ENCODE measurements around the gene SPAG9.
A peak's percentile ranks its signal among the peaks of the same experiment; 100 is the strongest.

Gene SPAG9

GRCh38 chr17:51120739-51121619 lies at the start of gene SPAG9:
Gene SPAG9 (minus strand): TSS chr17:51120868. CDS start chr17:51120656, 212 bp downstream.
- Mint-ChIP-seq H3K27me3 (no peaks in the 10 kb centered on the region), H3K9me3 (no peaks in the 10 kb centered on the region), H3K4me1 (peaks cover 59% of the 10 kb centered on the region), H3K36me3 (no peaks in the 10 kb centered on the region), H3K4me3 (peak within 1 kb of the TSS; percentile 94), H3K27ac (peak within 1 kb of the TSS; percentile 98)

DNA sequence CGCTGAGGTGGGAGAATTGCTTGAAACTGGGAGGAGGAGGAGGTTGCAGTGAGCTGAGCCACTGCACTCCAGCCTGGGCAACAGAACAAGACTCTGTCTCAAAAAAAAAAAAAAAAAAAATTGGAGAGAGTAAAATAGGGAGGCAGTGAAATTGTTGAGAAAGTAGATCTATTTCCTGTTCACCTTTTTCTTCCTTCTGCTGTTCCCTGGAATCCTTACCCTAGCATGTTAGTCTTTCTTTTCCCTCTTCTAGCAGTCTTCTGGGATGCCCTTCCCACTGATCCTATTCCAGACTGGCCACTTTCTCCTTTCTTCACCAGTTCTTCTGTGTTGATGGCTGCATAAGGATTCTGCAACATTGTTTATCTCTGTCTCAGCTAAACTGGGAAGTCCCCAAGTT lies 48.7 kb upstream of the SPAG9 start:
- Mint-ChIP-seq H3K36me3 (peaks cover 23% of the 10 kb centered on the region), H3K9me3 (no peaks in the 10 kb centered on the region), H3K4me1 (peaks cover 40% of the 10 kb centered on the region), H3K4me3 (peak overlapping the region; percentile 16), H3K27ac (peak overlapping the region; percentile 27), H3K27me3 (no peaks in the 10 kb centered on the region)

DNA sequence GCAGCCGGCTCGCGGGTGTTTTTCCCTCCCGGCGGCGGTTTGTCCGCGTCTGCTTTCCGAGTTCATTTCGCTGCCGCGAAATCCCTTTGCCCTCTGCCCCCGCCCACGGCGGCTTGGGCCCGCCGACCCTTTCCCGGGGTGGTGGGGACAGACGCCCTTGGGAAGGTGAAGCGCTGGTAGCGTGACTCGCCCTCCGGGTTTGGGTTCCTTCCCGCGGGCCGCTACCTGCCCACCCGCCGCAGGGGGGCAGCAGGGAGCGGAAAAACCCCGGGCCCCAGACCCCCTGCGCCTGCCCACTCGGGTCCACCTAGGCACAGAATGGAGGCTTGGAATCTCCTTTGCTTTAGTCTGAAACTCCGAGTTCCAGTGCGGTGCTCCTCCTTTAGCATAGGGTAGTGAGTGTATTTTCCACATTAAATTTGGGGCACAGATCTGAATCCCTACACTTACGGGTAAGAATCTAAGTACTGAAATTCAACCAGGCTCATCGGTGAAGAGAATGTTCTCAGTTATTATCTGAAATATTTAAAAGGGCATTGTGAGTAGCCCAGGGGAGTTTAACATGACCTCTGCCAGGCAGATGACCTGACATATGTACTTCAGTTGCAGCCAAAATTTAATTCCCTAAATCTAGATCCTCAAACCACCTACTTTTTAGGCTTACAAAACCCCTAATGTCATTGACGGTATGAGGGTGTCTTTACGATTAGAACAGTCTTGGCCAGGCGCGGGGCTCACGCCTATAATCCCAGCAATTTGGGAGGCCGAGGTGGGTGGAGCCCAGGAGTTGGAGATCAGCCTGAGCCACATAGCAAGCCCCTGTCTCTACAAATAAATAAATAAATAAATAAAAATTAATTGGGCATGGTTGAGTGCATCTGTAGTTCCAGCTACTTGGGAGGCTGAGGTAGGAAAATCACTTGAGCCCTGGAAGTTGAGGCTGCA lies 46.6 kb upstream of the SPAG9 start:
- Mint-ChIP-seq H3K27me3 (no peaks in the 10 kb centered on the region), H3K4me3 (peak overlapping the region; percentile 94), H3K27ac (peak overlapping the region; percentile 93), H3K4me1 (peaks cover 40% of the 10 kb centered on the region), H3K36me3 (peaks cover 23% of the 10 kb centered on the region), H3K9me3 (no peaks in the 10 kb centered on the region)

DNA sequence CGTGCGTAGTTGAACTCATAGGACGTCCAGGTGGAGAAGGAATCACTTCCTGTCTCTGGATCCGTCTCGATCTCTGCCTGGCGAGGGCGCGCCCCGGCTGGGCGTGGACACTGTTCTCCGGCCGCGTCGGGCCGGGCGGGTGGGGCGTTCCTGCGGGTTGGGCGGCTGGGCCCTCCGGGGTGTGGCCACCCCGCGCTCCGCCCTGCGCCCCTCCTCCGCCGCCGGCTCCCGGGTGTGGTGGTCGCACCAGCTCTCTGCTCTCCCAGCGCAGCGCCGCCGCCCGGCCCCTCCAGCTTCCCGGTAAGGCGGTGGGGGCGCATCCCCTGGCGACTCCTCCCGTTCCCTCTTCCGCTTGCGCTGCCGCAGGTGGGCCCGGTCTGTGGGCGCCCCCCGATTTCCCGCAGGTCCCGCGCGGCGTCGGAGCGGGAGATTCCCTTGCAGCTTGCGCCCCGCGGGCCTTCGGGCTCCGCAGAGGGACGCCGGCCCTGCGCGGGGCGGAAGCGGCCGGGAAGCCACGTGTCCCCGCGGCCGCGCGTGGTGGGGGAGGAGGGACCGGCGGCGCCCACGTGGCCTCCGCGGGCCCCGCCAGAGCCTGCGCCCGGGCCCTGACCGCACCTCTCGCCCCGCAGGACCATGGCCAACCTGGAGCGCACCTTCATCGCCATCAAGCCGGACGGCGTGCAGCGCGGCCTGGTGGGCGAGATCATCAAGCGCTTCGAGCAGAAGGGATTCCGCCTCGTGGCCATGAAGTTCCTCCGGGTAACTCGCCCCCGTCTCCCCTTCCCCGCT lies 45.7 kb upstream of the SPAG9 start, which contains the start of gene NME2:
TSS of gene NME2 (plus strand) at position 214 of the 789 bp plus-strand sequence. CDS start at position 634, 420 bp downstream.
- Mint-ChIP-seq H3K27ac (peak within 1 kb of the TSS; percentile 100), H3K36me3 (peaks cover 23% of the 10 kb centered on the region), H3K9me3 (no peaks in the 10 kb centered on the region), H3K27me3 (no peaks in the 10 kb centered on the region), H3K4me1 (peaks cover 40% of the 10 kb centered on the region), H3K4me3 (peak within 1 kb of the TSS; percentile 94)

DNA sequence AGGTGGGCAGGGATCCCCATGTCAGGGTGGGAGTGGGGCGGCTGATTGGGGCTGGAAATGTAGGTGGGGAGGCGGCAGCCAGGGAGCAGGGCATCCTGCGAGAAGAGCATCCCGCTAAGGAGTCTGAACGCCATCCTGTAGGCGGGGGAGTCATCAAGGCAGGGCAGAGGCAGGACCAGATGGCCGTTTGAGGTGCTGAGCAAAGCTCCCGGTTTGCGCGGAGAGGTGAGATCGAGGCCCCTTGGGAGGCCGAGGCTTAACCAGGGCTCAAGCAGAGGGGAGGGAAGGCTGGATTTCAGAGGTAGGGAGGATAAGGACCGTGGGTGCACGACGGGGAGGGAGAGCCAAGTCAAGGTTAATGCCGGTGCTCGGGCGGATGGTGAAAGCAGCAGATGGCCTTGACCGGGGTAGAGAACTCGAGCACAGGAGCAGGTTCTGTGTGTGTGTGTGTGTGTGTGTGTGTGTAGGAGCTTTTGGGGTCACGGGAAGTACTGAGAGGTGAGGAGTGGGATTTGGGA lies 45.1 kb upstream of the SPAG9 start:
- H3K27ac Mint-ChIP-seq = peak overlapping the region; percentile 100
- peaks cover 35% of the 10 kb centered on the region for H3K4me1 Mint-ChIP-seq
- no peaks in the 10 kb centered on the region for H3K27me3 Mint-ChIP-seq
- no peaks in the 10 kb centered on the region for H3K9me3 Mint-ChIP-seq
- peak overlapping the region; percentile 90 for H3K4me3 Mint-ChIP-seq
- peaks cover 23% of the 10 kb centered on the region for H3K36me3 Mint-ChIP-seq

GRCh38 chr17:51164911-51165679 lies 44.4 kb upstream of the SPAG9 start:
- Mint-ChIP-seq H3K27ac (peak overlapping the region; percentile 100), H3K4me3 (peak overlapping the region; percentile 90), H3K4me1 (peaks cover 35% of the 10 kb centered on the region), H3K27me3 (no peaks in the 10 kb centered on the region), H3K9me3 (no peaks in the 10 kb centered on the region), H3K36me3 (peaks cover 24% of the 10 kb centered on the region)

GRCh38 chr17:51161541-51161940 lies 40.9 kb upstream of the SPAG9 start:
- peak overlapping the region; percentile 5 for H3K27ac Mint-ChIP-seq
- no peak overlapping the region for H3K4me3 Mint-ChIP-seq
- H3K9me3 Mint-ChIP-seq = no peaks in the 10 kb centered on the region
- H3K27me3 Mint-ChIP-seq = no peaks in the 10 kb centered on the region
- H3K4me1 Mint-ChIP-seq = peaks cover 23% of the 10 kb centered on the region
- H3K36me3 Mint-ChIP-seq = peaks cover 23% of the 10 kb centered on the region

DNA sequence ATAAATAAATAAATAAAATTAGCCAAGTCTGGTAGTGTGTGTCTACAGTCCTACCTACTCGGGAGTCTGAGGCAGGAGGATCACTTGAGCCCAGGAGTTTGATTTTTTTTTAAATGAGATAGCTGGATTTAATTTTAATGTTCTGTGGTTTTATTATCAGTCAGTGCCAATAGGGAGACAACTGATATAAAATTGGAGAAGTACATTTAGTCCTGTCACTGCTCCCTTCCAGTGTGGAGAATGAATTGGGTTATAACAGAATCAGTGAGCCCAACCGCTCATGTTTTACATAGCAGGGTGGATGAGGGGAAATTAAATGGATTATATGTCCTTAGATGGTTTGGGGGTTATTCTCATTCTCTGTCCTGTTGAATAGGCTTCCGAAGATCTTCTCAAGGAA lies 38.9 kb upstream of the SPAG9 start:
- Mint-ChIP-seq H3K27ac (no peak overlapping the region), H3K36me3 (peaks cover 17% of the 10 kb centered on the region), H3K9me3 (no peaks in the 10 kb centered on the region)

GRCh38 chr17:51155416-51155815 lies 34.7 kb upstream of the SPAG9 start:
- Mint-ChIP-seq H3K4me1 (peaks cover 25% of the 10 kb centered on the region), H3K9me3 (no peaks in the 10 kb centered on the region), H3K27ac (no peak overlapping the region), H3K36me3 (peaks cover 13% of the 10 kb centered on the region), H3K4me3 (no peak overlapping the region), H3K27me3 (no peaks in the 10 kb centered on the region)

More for the DNA sequence above, 38.9 kb upstream of the SPAG9 start:
- peaks cover 24% of the 10 kb centered on the region for H3K4me1 Mint-ChIP-seq
- no peaks in the 10 kb centered on the region for H3K27me3 Mint-ChIP-seq
- H3K4me3 Mint-ChIP-seq = no peak overlapping the region

- no peaks in the 10 kb centered on the region for H3K9me3 Mint-ChIP-seq
- no peak overlapping the region for H3K27ac Mint-ChIP-seq
- H3K27me3 Mint-ChIP-seq = no peaks in the 10 kb centered on the region
- H3K4me1 Mint-ChIP-seq = peaks cover 25% of the 10 kb centered on the region
- H3K36me3 Mint-ChIP-seq = peaks cover 7% of the 10 kb centered on the region
- H3K4me3 Mint-ChIP-seq = no peak overlapping the region
Observed at GRCh38 chr17:51154176-51154575, 33.5 kb upstream of the SPAG9 start.

DNA sequence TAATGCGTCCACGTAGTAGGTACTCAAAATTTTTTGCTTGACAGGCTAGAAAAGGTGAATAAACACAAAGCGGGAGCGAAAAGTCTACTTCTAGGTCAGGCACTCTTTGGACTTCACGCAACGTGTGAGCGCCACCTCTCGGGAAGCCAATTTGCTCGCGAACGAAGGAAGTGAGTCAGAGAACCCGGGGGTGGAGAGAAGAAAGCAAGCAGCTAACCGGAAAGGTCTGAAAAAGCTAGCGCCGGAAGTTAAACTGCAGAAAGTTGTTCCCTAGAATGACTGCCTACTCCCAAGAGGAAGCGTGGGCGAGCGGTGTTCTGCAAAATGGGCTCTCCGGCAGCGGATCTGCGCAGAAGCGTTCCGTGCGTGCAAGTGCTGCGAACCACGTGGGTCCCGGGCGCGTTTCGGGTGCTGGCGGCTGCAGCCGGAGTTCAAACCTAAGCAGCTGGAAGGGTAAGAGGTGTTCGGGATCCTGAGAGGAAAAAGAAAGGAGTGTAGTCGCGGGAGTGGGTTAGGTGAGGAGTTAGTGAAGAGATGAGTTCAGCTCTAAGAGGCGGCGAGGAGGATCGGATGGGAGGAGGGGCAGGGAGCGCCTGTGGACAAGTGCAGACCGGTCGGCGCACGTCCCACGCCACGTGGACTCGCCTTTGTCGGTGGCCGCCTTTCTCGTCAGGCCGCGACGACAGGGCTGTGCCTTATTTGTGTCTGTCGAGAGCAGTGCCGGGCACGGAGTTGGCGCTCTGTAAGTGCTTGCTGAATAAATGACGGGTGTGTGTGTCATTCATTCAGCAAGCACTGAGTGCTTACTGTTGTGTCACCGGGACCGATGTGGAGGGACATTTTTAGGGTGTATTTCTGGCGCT lies 32.8 kb upstream of the SPAG9 start, which contains the start of gene NME1:
TSS of gene NME1 (plus strand) at position 350 of the 863 bp plus-strand sequence. CDS start 2,096 bp downstream, outside the sequence.
- H3K27me3 Mint-ChIP-seq = no peaks in the 10 kb centered on the region
- H3K4me3 Mint-ChIP-seq = no peak within 1 kb of the TSS
- peaks cover 5% of the 10 kb centered on the region for H3K36me3 Mint-ChIP-seq
- no peaks in the 10 kb centered on the region for H3K9me3 Mint-ChIP-seq
- H3K27ac Mint-ChIP-seq = no peak within 1 kb of the TSS
- H3K4me1 Mint-ChIP-seq = peaks cover 22% of the 10 kb centered on the region

DNA sequence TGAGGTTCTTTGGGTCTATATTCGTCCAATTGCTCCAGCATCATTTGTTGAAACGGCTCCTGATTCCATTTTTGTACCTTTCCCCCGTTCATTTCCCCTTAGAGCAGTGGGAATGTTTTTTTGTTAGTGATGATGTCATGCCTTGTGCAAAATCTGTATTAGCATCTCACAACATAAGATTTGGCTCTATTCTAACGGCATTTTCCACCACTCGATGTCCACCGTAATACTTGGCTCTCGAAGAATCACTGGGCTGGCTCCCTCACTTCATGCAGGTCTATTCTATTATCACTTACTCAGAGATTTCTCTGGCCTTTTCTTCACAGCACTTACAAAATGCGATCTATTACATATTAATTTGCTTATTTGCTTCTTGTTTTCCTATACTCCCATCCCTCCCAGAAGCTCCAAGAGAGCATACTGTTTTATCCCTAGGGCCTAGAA lies 32.1 kb upstream of the SPAG9 start:
- H3K27ac Mint-ChIP-seq = no peak overlapping the region
- peaks cover 5% of the 10 kb centered on the region for H3K36me3 Mint-ChIP-seq
- H3K4me1 Mint-ChIP-seq = peaks cover 22% of the 10 kb centered on the region
- H3K27me3 Mint-ChIP-seq = no peaks in the 10 kb centered on the region
- no peaks in the 10 kb centered on the region for H3K9me3 Mint-ChIP-seq
- H3K4me3 Mint-ChIP-seq = no peak overlapping the region

DNA sequence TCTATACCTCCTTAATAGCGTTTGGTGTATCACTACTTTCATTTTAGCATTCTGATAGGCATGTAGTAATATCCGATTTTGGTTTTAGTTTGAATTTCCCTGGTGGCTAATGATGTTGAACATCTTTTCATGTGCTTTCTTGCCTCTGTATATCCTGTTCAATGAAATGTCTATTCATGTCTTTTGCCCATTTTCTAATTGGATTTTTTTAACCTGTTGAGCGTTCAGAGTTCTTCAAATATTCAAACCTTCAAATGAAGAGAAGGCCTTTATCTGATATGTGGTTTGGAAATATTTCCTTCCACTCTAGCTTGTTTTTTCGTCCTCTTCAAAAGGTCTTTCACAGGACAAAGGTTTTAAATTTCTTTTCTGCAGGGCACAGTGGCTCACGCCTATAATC lies 30.3 kb upstream of the SPAG9 start:
- H3K27me3 Mint-ChIP-seq = no peaks in the 10 kb centered on the region
- H3K9me3 Mint-ChIP-seq = no peaks in the 10 kb centered on the region
- no peak overlapping the region for H3K4me3 Mint-ChIP-seq
- peak overlapping the region; percentile 3 for H3K27ac Mint-ChIP-seq
- H3K4me1 Mint-ChIP-seq = peaks cover 21% of the 10 kb centered on the region
- no peaks in the 10 kb centered on the region for H3K36me3 Mint-ChIP-seq
